Aortic smooth muscle cell (primary cell): ENCODE data around the gene DHX36. TPM values are rescaled to one million over a fixed set of nuclear protein-coding genes. Genes with fewer than 3 reads are reported as not detected.

Source experiments
- total RNA-seq: library from RNA; depleted of rRNA; stranded (reverse); fragments of >200 nt; gene quantifications from 2 replicates; pipeline ENCODE4 v1.2.3, GENCODE V29; 2014

The DHX36 gene
- 41.2 and 53.8 TPM in 2 replicates for total RNA-seq

GRCh38 chr3:154323891-154324738, at the start of gene DHX36:
TSS of gene DHX36 (minus strand) at chr3:154324487. CDS start at chr3:154324416, 71 bp downstream.

Other genes with a start within 250 kb of the DHX36 start
- gene ARHGEF26, start 203.1 kb downstream of the DHX36 start, total RNA-seq: 1.8 and 2.6 TPM in 2 replicates
- gene GPR149, start 105.7 kb upstream of the DHX36 start, total RNA-seq: not detected in 2 replicates